Measurements from ENCODE around the gene PPP1R36. TPM values are rescaled to one million over a fixed set of nuclear protein-coding genes. Genes with fewer than 3 reads are reported as not detected.

The PPP1R36 gene
- total and polyA plus RNA-seq, 2 donors (not counting 3 experiments of a cell fraction or from before 2014, with no cell fraction given) = 0.28 to 0.60 TPM

DNA sequence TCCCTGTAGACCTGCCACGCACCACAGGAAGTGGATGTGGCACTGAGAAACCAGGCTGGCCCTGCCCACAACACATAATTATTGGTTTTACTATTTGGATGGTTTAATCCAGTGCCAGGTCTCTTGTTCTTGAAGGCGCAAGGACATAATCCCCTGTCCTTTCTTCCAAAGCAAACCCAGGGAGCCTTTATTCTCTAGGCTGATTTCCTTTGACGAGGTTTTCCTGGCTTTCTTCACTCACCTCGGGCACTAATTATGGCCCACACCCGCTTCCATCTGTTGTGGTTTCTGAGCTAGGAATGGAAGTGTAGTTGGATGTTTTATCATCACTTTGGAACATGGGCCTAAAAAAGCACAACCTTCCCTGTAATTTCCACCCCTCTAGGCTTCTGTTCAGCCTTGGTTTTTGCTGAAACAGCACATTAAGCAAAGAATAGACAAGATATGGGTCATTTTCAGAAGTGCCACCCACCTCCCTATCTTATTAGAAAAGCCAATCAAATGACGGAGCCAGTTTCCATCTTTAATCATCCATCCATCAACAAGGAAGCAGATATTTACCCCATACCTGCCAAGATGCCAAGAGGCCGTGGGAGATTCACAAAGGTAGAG, 73.9 kb downstream of the PPP1R36 start:
- Histone ChIP-seq H3K4me1 (ENCODE audit: control insufficient read depth, extremely low read depth, insufficient read depth, low read length) (no peaks in the 10 kb centered on the region), H3K27me3 (ENCODE audit: control insufficient read depth in 2 of 2, insufficient read depth in 2 of 2, low read length in 2 of 2) (peaks cover 0 to 5% of the 10 kb centered on the region in 2 experiments), H3K36me3 (ENCODE audit: control insufficient read depth in 2 of 2, extremely low read depth in 1 of 2, insufficient read depth in 2 of 2, low read length in 2 of 2) (no peaks in the 10 kb centered on the region), H3K4me3 (replicated peaks in 1 of 3; ENCODE audit: insufficient read depth in 1 of 3, low read depth in 1 of 3, low read length in 3 of 3) (no peak overlapping the region), H3K4me2 (ENCODE audit: insufficient read depth, low read length) (no peak overlapping the region), H4K20me1 (replicated peaks; ENCODE audit: control insufficient read depth, extremely low read depth, insufficient read depth, low read length) (no peaks in the 10 kb centered on the region), H3K9ac (replicated peaks; ENCODE audit: extremely low read depth, insufficient read depth, low read length) (no peak overlapping the region), H2AFZ (ENCODE audit: low read depth, low read length) (no peak overlapping the region), H3K27ac (ENCODE audit: insufficient read depth, low read depth, low read length) (no peak overlapping the region), H3K9me1 (replicated peaks; ENCODE audit: control insufficient read depth, extremely low read depth, insufficient read depth, low read length) (no peaks in the 10 kb centered on the region), H3K9me3 (replicated peaks; ENCODE audit: control insufficient read depth, insufficient read depth, low read length) (no peaks in the 10 kb centered on the region), H3K79me2 (ENCODE audit: control insufficient read depth, insufficient read depth, low read length) (no peaks in the 10 kb centered on the region)
- TF ChIP-seq, protein P1, sequence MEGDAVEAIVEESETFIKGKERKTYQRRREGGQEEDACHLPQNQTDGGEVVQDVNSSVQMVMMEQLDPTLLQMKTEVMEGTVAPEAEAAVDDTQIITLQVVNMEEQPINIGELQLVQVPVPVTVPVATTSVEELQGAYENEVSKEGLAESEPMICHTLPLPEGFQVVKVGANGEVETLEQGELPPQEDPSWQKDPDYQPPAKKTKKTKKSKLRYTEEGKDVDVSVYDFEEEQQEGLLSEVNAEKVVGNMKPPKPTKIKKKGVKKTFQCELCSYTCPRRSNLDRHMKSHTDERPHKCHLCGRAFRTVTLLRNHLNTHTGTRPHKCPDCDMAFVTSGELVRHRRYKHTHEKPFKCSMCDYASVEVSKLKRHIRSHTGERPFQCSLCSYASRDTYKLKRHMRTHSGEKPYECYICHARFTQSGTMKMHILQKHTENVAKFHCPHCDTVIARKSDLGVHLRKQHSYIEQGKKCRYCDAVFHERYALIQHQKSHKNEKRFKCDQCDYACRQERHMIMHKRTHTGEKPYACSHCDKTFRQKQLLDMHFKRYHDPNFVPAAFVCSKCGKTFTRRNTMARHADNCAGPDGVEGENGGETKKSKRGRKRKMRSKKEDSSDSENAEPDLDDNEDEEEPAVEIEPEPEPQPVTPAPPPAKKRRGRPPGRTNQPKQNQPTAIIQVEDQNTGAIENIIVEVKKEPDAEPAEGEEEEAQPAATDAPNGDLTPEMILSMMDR (IDR thresholded peaks at IDR 0.05; ENCODE audit: extremely low read depth in 1 of 2, insufficient read depth in 1 of 2, low read depth in 1 of 2, low read length in 2 of 2) = no peak
- TF ChIP-seq GATA2 (IDR thresholded peaks at IDR 0.05; ENCODE audit: insufficient read depth, insufficient read length, low read depth, low read length) = no peak
- no peak for TF ChIP-seq POLR2A (IDR thresholded peaks at IDR 0.05; ENCODE audit: low read depth, low read length)
- no peak for TF ChIP-seq FOS (IDR thresholded peaks at IDR 0.05; ENCODE audit: borderline replicate concordance, insufficient read depth, low read length)
- TF ChIP-seq EZH2 (IDR thresholded peaks at IDR 0.05; ENCODE audit: borderline replicate concordance, low read depth, low read length, severe bottlenecking) = no peak
- TF ChIP-seq MYC (IDR thresholded peaks at IDR 0.05; ENCODE audit: low read depth, low read length) = no peak
- no peak for TF ChIP-seq MAX (IDR thresholded peaks at IDR 0.05; ENCODE audit: insufficient read depth, insufficient read length)
- no peak for TF ChIP-seq POLR2AphosphoS5 (IDR thresholded peaks at IDR 0.05; ENCODE audit: insufficient read depth, low read depth, low read length)
- TF ChIP-seq JUN (IDR thresholded peaks at IDR 0.05; ENCODE audit: borderline replicate concordance, insufficient read depth, insufficient read length, low read depth) = no peak
- dilution Hi-C loops (cut with MboI; ENCODE audit: extremely low pct_ligation_motif_present, low sequenced_read_pairs) (no loop called here), intact Hi-C loops (cut with micrococcal nuclease) (no loop called here)
- FAIRE-seq (no peak), DNase-seq (ENCODE audit: low read depth, low spot score) (no peak)
- CTCF ChIA-PET = interaction anchor here (1.7 kb wide), 1 partner anchor 55 kb away, joined by 3 read pairs; no protein-coding TSS in a partner anchor
- POLR2A ChIA-PET = no interaction called here
- no TSS peak for BruUV-seq (replicated peaks)
